ENCODE measurements around the gene QRICH1. TPM values are rescaled to one million over a fixed set of nuclear protein-coding genes. Genes with fewer than 3 reads are reported as not detected.

The QRICH1 gene
- polyA plus RNA-seq, 1 of the 3 experiments (the other 2 are of a cell fraction) = 58.5 TPM

- TF ChIP-seq, protein P1, sequence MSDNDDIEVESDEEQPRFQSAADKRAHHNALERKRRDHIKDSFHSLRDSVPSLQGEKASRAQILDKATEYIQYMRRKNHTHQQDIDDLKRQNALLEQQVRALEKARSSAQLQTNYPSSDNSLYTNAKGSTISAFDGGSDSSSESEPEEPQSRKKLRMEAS (IDR thresholded peaks at IDR 0.05; ENCODE audit: low read depth) = no peak
- TF ChIP-seq, protein P2, sequence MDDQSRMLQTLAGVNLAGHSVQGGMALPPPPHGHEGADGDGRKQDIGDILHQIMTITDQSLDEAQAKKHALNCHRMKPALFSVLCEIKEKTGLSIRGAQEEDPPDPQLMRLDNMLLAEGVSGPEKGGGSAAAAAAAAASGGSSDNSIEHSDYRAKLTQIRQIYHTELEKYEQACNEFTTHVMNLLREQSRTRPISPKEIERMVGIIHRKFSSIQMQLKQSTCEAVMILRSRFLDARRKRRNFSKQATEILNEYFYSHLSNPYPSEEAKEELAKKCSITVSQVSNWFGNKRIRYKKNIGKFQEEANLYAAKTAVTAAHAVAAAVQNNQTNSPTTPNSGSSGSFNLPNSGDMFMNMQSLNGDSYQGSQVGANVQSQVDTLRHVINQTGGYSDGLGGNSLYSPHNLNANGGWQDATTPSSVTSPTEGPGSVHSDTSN (IDR thresholded peaks at IDR 0.05) = no peak
- no peak for TF ChIP-seq GATA2 (CRISPR knock-in tag; IDR thresholded peaks at IDR 0.05)
Observed at GRCh38 chr3:48985831-48986376, 108.0 kb downstream of the QRICH1 start (continued).

DNA sequence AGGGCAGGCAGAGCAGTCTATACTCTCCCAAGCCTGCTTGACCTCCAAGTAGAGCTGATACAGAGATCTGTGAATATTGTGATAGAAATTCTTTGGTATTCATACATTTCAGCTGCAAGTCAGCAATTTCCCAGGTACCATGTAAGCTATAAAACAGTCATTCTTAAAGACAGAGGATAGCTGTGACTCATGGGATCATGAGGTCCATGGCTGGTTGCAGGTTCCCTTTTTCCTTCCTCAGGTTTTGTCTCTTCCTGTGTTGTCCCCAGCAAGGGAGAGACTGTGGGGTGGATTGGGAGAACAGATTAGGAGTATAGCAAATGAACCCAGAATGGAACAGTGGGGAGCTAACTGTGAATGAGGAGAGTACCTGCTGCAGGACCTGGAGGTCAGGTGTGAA, 109.2 kb downstream of the QRICH1 start:
- no peak overlapping the region for H3K9ac ChIP-seq
- ChIA-PET CTCF (interaction anchor here (0.7 to 1.2 kb wide), 3 partner anchors 20 to 33 kb away, joined by 3 to 5 read pairs (median 3); no protein-coding TSS in a partner anchor), POLR2A (no interaction called here)
- DNase-seq = no peak
- H3K79me2 ChIP-seq (ENCODE audit: insufficient read depth) = no peaks in the 10 kb centered on the region
- H3K4me1 ChIP-seq (ENCODE audit: control insufficient read depth in 1 of 2, insufficient read depth in 2 of 2, low read depth in 1 of 2, low read length in 1 of 2) = no peaks in the 10 kb centered on the region
- H3K9me2 ChIP-seq = no peaks in the 10 kb centered on the region
- no peak overlapping the region for H3K4me2 ChIP-seq
- TF ChIP-seq ZBTB33 (IDR thresholded peaks at IDR 0.05; ENCODE audit: borderline replicate concordance, low read depth) = no peak
- TF ChIP-seq SIN3A (IDR thresholded peaks at IDR 0.05; ENCODE audit: borderline replicate concordance, low read depth, low read length) = no peak
- H3K27ac ChIP-seq (ENCODE audit: low read depth in 2 of 2, low read length in 1 of 2) = no peak overlapping the region
- no peak overlapping the region for H2AFZ ChIP-seq (ENCODE audit: low read depth)
- no peaks in the 10 kb centered on the region for H3K27me3 ChIP-seq (ENCODE audit: insufficient read depth)
- H3K4me3 ChIP-seq (ENCODE audit: low read depth in 2 of 2, low read length in 1 of 2) = no peak overlapping the region
- H4K20me1 ChIP-seq (ENCODE audit: insufficient read depth) = no peaks in the 10 kb centered on the region
- H3K9me3 ChIP-seq = no peaks in the 10 kb centered on the region
- peaks cover 11% of the 10 kb centered on the region for H3F3A ChIP-seq (replicated peaks; ENCODE audit: insufficient read depth)
- peaks cover 33 to 48% of the 10 kb centered on the region in 2 experiments for H3K36me3 ChIP-seq (replicated peaks in 1 of 2; ENCODE audit: control insufficient read depth in 1 of 2, insufficient read depth in 2 of 2, low read length in 1 of 2)

DNA sequence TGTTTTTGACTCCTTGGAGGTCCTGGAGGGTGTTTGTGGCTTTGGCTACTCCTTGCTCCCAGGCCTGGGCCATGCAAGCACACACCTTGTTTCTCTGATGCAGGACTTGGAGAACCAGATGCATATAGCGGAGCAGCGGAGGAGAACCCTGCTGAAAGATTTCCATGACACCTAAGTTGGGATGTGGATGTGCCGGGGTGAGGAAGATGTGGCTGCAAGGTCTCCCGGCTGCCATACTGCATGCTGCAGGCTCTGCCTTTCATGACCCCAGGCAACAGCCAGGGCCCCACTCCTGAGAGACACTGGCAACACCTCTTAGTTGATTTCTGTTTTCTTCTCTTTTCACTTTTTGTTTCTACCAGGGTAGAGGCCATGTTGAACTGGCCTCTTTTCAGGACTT, 110.8 kb downstream of the QRICH1 start:
- Histone ChIP-seq H3K4me2 (no peak overlapping the region), H3F3A (replicated peaks; ENCODE audit: insufficient read depth) (peaks cover 4% of the 10 kb centered on the region), H3K9ac (no peak overlapping the region), H4K20me1 (ENCODE audit: insufficient read depth) (no peaks in the 10 kb centered on the region), H3K27ac (ENCODE audit: low read depth in 2 of 2, low read length in 1 of 2) (no peak overlapping the region), H3K9me3 (no peaks in the 10 kb centered on the region), H2AFZ (ENCODE audit: low read depth) (no peak overlapping the region), H3K79me2 (ENCODE audit: insufficient read depth) (no peaks in the 10 kb centered on the region), H3K4me3 (ENCODE audit: low read depth in 2 of 2, low read length in 1 of 2) (no peak overlapping the region), H3K9me2 (no peaks in the 10 kb centered on the region), H3K36me3 (replicated peaks in 1 of 2; ENCODE audit: control insufficient read depth in 1 of 2, insufficient read depth in 2 of 2, low read length in 1 of 2) (peaks cover 37 to 58% of the 10 kb centered on the region in 2 experiments), H3K4me1 (ENCODE audit: control insufficient read depth in 1 of 2, insufficient read depth in 2 of 2, low read depth in 1 of 2, low read length in 1 of 2) (no peaks in the 10 kb centered on the region), H3K27me3 (ENCODE audit: insufficient read depth) (no peaks in the 10 kb centered on the region)
- WGBS (ENCODE audit: low lambda C conversion rate) = 86% methylated on average over 1 of the region's 4 CpGs
- TF ChIP-seq MXI1 (IDR thresholded peaks at IDR 0.05; ENCODE audit: low read depth, low read length) (no peak), MEF2A (IDR thresholded peaks at IDR 0.05; ENCODE audit: borderline replicate concordance, low read depth) (no peak), ZBTB33 (IDR thresholded peaks at IDR 0.05; ENCODE audit: borderline replicate concordance, low read depth) (no peak), ELF1 (IDR thresholded peaks at IDR 0.05) (no peak), REST (IDR thresholded peaks at IDR 0.05; ENCODE audit: low read depth, low read length) (no peak), TAF1 (IDR thresholded peaks at IDR 0.05; ENCODE audit: borderline replicate concordance, low read depth, low read length) (no peak)
- POLR2A ChIA-PET = no interaction called here
- CTCF ChIA-PET = no interaction called here
- no peak for DNase-seq

All from SK-N-SH (cell line).